Measurements from ENCODE around the gene P2RX7.

Gene P2RX7

GRCh38 chr12:121232977-121233627 is 100.4 kb downstream of the P2RX7 start:
- no peak for DNase-seq

- DNase-seq = no peak
These were observed 100.9 kb downstream of the P2RX7 start for GRCh38 chr12:121233628-121234020.

GRCh38 chr12:121236776-121237175 is 104.1 kb downstream of the P2RX7 start:
- DNase-seq = no peak

GRCh38 chr12:121237415-121237814 is 104.7 kb downstream of the P2RX7 start:
- DNase-seq = no peak
